H4 (cell line): ENCODE data around the gene TMEM114. TPM values are rescaled to one million over a fixed set of nuclear protein-coding genes. Genes with fewer than 3 reads are reported as not detected.

ENCODE experiments used
- DNase-seq: peaks from one replicate; pipeline ENCODE4 v3.0.0-alpha.2; 2015; ENCODE audit warnings: low spot score
- total RNA-seq: library from RNA; depleted of rRNA; stranded (reverse); fragments of >200 nt; shearing (Covaris generic); gene quantifications from 2 replicates; pipeline ENCODE4 v1.2.3, GENCODE V29; 2014; rRNA removed

TMEM114 gene
- total RNA-seq, 1 experiment from 2014 or later, result not detected

DNA sequence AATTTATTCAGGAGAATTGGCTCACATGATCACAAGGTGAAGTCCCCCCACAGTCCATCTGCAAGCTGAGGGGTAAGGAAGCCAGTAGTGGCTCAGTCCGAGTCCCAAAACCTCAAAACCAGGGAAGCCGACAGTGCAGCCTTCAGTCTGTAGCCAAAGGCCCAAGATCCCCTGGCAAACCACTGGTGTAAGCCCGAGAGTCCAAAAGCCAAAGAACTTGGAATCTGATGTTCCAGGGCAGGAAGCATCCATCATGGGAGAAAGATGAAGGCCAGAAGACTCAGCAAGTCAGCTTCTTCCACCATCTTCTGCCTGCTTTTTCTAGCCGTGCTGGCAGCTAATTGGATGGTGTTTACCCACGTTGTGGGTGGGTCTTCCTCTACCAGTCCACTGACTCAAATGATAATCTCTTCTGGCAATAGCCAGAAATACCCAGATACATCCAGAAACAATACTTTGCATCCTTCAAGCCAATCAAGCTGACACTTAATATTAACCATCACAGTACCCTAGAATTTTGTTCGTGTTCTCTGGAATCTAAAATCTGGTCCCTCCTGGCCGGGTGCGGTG lies 40.4 kb downstream of the TMEM114 start:
- DNase-seq, result no peak

DNA sequence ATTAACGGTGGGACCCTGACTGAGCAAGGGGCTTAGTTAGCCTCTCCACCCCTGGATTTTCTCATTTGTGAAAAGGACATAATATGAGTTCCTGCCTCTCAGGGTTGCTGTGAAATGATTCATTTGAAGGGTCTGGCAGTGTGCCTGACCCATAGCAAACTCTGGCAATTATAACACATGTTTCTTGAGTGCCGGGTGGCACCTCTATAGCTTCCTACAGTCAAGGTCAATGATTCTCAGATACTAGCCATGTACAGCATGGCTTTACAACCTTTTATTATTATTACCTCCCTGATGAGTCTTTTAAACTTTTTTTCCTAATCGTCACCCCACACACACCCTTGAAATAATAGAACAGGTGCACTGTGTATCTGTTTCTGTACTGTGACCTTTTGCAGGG lies 42.1 kb downstream of the TMEM114 start:
- DNase-seq, result no peak

DNA sequence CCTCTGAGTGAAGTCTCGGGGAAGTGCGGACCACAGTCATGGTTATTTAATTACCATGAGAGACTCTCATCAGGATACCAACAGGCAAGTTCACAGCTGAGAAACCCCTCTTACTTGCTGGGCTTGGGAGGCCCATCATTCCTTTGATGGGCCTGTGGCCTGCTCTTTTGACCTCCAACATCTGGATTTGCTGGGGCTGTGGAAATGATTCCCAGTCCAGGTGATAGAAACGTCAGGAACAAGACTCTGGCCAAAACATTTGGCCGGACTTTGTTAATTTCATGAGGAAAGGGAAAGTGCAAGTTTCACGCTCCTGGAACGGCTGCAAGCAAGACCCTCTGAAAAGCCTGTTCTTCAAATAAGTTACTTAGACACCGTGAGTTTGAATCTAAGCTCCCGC lies 42.5 kb downstream of the TMEM114 start:
- DNase-seq, result no peak

DNA sequence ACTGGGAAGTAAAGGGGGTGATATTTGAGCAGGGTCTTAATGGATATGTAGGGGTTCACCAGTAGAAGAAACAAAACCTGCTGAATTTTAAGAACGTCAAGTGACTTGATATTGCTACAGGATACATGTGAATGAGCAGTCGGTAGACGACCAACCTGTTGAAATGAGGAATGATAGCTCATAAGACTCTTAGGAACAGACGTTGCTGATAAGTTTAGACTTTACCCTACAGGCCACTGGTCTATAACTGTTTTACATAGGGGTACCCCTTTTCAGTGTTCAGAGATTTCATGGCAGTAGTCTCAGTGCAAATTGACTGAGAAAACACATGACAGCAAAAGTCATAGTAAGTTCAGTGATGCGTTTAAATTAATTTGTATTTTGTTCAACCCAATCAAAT lies 45.9 kb downstream of the TMEM114 start:
- no peak for DNase-seq

DNA sequence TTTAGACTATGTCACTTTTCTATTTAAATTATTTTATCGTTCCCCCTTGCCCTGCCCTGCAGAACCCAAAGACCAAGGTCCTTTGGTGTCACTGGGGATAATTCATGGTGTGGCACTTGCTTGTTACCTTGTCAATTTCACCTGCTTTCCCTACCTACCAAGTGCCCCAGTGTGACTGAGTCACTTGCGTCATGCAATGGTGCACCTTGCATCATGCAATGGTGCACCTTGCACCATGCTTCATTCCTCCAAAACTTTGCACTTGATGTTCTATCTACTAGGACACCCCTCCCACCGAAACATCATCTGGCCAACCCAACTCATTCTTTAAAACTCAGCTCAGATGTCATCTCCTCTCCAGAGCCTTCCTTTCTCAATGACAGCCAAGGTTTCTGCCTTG lies 47.1 kb downstream of the TMEM114 start:
- DNase-seq, result no peak

- no peak for DNase-seq
These were observed 47.9 kb downstream of the TMEM114 start for GRCh38 chr16:8542393-8542792.

DNA sequence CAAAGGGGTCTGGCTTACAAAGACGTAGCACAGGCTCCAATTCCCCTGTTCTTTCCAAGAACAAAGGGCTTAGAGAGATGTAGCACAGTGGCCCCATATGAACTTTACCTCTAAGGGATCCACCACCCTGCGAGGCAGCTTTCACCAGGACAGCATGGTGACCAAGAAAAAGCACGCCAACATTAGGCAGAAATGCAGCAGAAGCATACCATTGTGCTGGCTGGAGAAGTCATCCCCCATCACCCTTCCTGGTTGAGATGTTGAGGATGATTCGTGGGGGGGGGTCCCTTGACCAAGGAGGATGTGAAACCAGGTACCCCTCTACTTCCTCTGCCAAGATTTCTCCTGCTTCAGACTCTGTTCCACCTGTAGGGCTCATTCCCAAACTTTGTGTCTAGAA lies 48.4 kb downstream of the TMEM114 start:
- no peak for DNase-seq

DNA sequence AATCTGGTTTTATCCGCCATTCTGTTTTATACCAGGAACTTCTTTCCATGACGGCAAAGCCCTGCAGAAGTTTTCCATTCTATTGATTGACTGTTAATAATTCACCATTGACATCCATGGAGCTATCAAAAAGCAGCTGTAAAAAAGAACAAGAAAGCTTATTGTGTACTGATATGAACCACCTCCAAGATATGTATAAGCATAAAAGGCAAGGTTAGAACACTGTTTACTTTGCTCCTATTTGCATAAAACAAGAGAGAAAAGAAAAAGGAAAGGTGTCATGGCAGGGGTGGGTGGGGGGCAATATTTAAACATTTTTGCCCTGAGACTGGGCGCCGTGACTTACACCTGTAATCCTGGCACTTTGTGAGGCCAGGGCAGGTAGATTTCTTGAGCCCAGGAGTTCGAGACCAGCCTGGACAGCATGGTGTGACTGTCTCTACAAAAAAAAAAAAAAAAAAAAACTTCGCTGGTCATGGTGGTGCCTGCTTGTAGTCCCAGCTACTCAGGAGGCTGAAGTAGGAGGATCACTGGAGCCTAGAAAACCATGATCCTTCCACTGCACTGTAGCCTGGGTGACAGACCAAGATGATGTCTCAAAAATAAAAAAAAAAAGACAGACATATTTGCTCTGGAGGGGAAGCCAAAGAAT lies 52.5 kb downstream of the TMEM114 start:
- no peak for DNase-seq

GRCh38 chr16:8533509-8533908 lies 56.8 kb downstream of the TMEM114 start:
- DNase-seq, result no peak

- DNase-seq, result no peak
These were observed 59.4 kb downstream of the TMEM114 start for GRCh38 chr16:8530752-8531384.

- DNase-seq, result no peak
These were observed 61.8 kb downstream of the TMEM114 start for GRCh38 chr16:8528471-8528870.

- DNase-seq, result no peak
These were observed 66.4 kb downstream of the TMEM114 start for GRCh38 chr16:8523932-8524331.

DNA sequence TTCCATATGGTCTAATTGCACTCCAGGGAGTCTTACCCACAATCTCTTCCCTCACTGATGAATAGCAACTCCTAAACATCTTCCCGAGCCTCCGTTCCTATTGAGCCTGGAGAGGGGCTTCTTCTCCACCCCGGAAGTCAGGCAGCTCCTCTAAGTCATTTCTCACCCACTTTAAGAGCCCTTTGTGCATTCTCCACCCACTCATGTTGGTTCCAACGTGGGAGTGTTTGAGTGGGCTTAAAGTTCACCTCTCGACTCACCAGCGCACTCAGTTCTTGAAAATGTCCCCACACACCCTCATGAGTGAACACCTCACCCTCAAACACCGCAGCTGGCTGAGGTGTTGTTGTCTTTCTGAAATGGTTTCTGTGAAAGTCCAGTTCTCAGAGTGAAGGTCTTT lies 67.6 kb downstream of the TMEM114 start:
- DNase-seq, result no peak

DNA sequence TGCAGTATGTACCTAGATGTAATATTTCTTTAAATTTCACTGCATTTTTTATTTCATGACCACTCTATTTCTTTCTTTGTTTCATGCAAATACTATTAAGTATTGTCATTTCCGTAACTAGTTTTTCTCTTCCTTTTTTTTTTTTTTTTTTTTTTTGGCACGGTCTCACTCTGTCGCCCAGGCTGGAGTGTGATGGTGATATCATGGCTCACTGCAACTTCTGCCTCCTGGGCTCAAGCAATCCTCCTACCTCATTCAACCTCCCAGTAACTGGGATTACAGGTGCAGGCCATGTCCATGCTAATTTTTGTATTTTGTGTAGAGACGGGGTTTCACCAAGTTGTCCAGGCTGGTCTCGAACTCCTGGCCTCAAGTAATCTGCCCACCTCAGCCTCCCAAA lies 70.7 kb downstream of the TMEM114 start:
- no peak for DNase-seq

Other genes starting within 250 kb of the TMEM114 start
- gene METTL22, start 31.2 kb upstream of the TMEM114 start, total RNA-seq, result 16.1 and 17.1 TPM in 2 replicates
- gene ABAT, start 84.1 kb upstream of the TMEM114 start, total RNA-seq, result 0.99 and 2.0 TPM in 2 replicates
- 6.3 and 9.6 TPM in 2 replicates for gene TMEM186, start 207.1 kb upstream of the TMEM114 start, total RNA-seq
- 33.6 and 34.9 TPM in 2 replicates for gene PMM2, start 207.3 kb upstream of the TMEM114 start, total RNA-seq